GM18868 (cell line): ENCODE measurements around the gene BBS12.
A peak's percentile ranks its signal among the peaks of the same experiment; 100 is the strongest.
"Not testable (repeated sequence)": the region's sequence is repeated elsewhere in the genome, so short reads cannot be mapped to it uniquely, and the experiment has no call there.

Experiments
- ATAC-seq: cut with Tn5 transposase; IDR thresholded peaks from one replicate; pipeline ENCODE4 v1.9.1; 2021; ENCODE audit warnings: mild to moderate bottlenecking, moderate library complexity; ENCODE audit not compliant: unreplicated experiment

Gene BBS12

GRCh38 chr4:122764071-122764820 lies 31.7 kb downstream of the BBS12 start:
- no peak for ATAC-seq

GRCh38 chr4:122764821-122765215 lies 32.3 kb downstream of the BBS12 start:
- ATAC-seq: peak; percentile 92

- no peak for ATAC-seq
Observed at GRCh38 chr4:122765692-122766352, 33.3 kb downstream of the BBS12 start.

GRCh38 chr4:122766353-122766705 lies 33.8 kb downstream of the BBS12 start:
- no peak for ATAC-seq

GRCh38 chr4:122766950-122767349 lies 34.4 kb downstream of the BBS12 start:
- ATAC-seq: no peak

- ATAC-seq: no peak
Observed at GRCh38 chr4:122771724-122772123, 39.2 kb downstream of the BBS12 start.

- ATAC-seq: no peak
Observed at GRCh38 chr4:122772311-122772710, 39.8 kb downstream of the BBS12 start.

GRCh38 chr4:122772986-122773385 lies 40.5 kb downstream of the BBS12 start:
- no peak for ATAC-seq

- ATAC-seq: no peak
Observed at GRCh38 chr4:122775039-122775438, 42.5 kb downstream of the BBS12 start.

GRCh38 chr4:122775987-122776836 lies 43.7 kb downstream of the BBS12 start:
- no peak for ATAC-seq

GRCh38 chr4:122776916-122777315 lies 44.4 kb downstream of the BBS12 start:
- ATAC-seq: no peak

GRCh38 chr4:122777846-122778673 lies 45.6 kb downstream of the BBS12 start:
- ATAC-seq: no peak

- ATAC-seq: no peak
Observed at GRCh38 chr4:122781486-122781885, 49.0 kb downstream of the BBS12 start.

- no peak for ATAC-seq
Observed at GRCh38 chr4:122783301-122784215, 51.1 kb downstream of the BBS12 start.

- ATAC-seq: no peak
Observed at GRCh38 chr4:122784261-122784660, 51.8 kb downstream of the BBS12 start.

GRCh38 chr4:122785099-122785498 lies 52.6 kb downstream of the BBS12 start:
- ATAC-seq: no peak

- ATAC-seq: not testable (repeated sequence)
Observed at GRCh38 chr4:122786296-122786695, 53.8 kb downstream of the BBS12 start.

- not testable (repeated sequence) for ATAC-seq
Observed at GRCh38 chr4:122786920-122787319, 54.4 kb downstream of the BBS12 start.

GRCh38 chr4:122787940-122788339 lies 55.4 kb downstream of the BBS12 start:
- ATAC-seq: no peak

- ATAC-seq: no peak
Observed at GRCh38 chr4:122788935-122789334, 56.4 kb downstream of the BBS12 start.
